NCI-H1417 treated with DMSO at 0.1 percent for 48 hours (cell line): Measurements from ENCODE around the gene CYP27C1.

Experiments used
- DNase-seq: peaks from one replicate; lab custom pipeline; 2025; lab: John Stamatoyannopoulos, UW

The CYP27C1 gene

DNA sequence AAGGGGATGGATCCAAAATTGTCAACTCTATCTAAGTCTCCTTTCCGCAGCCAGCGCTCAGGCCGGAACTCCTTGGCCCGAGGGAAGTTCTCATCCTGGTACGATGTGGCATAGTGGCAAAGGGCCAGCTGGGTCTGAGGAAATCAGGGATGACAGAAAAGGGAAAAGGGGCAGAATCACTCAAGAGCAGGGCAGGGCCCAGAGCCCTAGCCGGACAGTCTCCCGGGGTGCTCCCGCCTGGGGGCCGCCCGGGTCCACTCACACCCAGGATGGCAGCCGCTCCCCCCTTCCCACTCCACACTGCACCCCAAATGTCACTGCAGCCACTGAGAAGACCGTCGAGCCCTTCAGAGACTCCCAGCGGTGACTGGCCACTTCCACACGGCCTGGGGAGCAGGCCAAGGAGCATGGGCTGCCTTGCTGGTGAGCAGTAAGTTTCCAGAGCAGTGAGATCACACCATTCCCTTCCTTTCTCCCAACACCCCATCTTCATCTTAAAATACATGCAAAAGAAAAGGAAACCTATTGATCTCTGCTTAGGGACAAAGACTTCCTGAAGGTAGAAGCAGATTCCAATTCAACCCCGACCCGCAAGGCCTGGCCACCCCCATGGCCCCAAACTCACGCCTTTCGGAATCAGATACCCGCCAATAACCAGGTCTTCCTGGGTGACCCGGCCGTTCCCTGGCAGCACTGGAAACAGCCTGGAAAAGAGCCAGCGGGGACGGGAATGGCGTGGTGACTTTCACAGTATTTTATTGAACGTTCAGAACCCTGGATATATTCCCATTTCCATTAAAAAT lies 26.7 kb downstream of the CYP27C1 start:
- no peak for DNase-seq

DNA sequence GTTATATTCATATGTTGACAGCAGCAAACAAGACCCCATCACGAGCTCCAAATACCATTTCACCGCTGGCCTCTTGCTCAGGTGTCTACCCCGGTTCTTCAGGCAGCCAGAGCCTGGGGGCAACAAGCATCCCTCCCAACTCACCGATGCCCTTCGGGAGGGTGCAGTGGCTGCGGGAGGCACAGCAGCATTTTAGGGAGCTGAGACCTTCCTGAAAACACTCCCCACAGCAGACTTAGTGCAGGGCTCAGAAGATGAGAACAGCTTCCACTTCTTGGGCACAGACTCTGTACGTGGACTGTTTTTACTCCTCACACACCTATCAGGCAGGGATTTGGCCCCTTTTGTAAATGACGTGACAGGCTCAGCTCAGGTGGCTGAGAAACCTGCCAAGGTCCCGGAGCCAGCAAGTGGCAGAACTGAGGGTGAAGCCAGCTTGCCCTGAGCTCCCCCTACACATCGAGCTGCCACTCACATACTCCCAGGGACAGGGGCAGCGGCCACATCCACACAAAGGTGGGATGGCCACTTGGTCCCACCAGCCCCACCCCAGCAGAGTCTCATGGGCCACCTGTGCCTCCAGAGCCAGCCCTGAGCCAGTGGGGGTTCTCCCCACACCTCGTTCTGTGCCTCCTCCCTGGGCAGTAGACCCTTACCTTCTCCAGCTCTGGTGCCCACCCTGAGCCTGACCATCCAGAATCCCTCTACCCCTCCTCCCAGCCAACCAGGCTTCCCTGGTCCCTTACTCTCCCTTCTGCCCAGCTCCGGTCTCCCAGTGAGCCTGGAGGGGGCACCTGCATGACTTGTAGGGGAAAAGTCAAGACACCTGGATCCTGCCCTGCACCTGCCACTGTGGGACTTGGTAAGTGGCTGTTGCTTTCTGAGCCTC lies 28.5 kb downstream of the CYP27C1 start:
- no peak for DNase-seq

DNA sequence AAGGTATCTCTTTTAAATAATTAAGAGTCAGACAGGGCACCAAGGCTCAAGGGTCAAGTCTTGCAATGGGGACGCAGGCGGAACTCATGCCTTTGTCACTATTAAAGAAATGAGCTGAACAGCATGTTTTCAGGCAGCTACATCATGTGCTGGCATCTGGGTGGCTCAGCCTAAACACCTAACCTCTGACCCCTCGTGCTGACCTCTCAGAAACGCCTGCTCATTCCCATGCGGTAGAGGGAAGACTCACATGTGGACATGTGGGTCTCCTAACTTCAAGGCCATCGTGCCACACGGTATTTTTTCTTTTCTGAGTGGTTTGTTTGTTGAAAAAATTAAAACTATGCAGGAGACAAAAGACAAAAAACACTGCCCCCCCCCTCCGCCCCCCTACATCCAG lies 31.3 kb downstream of the CYP27C1 start:
- no peak for DNase-seq

DNA sequence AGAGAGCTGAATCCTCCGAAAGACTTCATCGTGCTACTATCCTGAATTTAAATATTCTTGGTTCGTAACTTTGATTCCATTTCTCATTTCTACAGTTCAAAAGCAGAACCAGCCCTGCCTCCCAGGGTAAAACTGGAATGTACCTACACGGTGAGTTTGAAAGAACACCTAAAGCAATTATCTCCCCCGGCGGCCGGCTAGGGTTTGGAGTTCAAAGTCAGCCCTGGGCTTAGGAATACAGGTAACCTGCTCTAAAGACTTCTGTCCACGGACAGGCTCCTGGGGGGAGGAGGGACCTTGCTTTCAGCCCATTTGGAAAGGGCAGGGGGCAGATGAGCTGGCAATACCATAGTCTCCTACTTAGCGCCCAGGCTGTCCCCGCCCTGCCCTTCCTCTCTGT lies 32.3 kb downstream of the CYP27C1 start:
- no peak for DNase-seq

DNA sequence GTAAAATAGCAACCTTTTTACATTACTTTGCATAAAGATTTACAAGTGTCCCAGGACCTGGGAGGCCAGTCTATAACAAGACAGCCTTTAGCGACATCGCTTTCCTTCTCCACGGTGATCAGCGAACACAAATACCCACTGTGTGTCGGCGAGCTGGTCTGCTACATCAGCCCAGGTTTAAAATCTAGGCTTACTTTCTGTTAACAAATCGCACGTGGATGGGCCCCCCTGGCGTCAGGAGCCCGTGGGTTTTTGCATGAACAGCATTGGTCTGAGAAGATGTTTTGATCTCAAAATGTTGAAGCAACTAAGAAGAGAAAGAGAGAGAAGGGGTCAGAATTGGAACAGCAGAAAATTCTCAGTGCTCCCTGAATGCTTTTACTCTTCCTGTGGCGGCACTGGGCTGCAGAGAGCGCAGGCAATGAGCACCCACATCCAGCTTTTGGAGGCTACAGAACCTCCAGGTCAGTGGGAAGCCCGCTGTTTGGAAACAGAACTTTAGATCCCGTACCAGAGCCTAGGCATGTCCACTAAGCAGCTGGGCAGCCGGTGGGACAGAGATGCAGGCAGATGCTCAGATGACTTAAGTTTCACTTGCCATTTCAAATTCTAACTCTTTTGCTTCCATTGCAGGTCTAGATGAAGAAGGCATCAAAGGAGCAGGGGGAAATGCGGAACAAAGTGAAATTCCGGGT lies 32.9 kb downstream of the CYP27C1 start:
- DNase-seq = no peak

DNA sequence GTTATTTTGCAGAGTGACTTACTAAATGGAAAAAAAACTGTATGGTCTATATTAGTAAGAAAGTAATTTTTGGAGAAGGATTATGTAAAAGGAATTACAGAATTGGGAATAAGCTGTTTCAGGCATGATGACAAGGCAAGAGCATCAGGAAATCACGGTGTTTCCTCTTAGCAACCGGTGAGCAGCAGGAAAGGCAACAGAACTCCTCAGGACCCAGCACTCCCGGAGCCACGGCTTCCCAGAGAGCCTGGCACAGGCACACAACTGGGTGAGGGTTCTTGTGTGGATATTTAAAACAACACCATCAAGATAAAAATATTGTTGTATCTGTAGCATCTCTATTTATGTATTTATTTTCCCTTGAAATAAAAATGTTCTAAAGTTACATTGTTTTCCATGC lies 34.4 kb downstream of the CYP27C1 start:
- no peak for DNase-seq

DNA sequence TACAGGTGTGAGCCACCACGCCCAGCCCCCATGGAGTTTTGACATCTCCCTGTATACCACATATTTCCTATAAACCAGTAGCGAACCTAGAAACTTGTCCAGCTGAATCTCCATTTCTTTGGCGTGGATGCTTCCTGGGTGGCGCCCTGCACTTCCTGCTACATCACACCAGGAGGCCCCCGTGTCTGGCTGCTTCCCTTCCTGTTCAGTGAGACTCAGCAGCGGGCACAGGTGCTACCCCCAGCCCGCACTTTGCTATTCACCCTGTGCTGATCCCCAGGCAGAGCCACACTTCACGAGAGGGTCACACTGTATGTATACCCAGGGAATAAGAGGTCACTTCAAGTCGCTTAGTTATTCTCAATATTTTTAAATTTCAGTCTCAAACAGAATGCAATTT lies 35.0 kb downstream of the CYP27C1 start:
- DNase-seq = no peak

DNA sequence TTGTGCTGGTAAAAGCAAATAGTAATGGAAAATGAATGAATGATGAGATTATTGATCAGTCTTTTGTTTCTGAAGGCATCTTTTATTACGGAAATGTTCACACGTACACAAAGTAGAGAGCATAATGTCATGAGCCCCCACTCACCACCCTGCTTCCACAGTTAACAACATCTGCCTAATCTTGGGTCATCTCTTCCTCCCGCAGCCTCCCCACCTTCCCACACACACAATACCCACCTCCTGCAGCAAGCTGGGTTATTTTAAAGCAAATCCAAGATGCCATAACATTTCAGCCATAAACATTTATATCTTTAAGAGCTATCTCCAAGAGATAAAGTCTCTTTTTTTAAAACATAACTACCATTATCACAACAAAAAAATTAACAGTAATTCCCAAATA lies 36.3 kb downstream of the CYP27C1 start:
- DNase-seq = no peak

DNA sequence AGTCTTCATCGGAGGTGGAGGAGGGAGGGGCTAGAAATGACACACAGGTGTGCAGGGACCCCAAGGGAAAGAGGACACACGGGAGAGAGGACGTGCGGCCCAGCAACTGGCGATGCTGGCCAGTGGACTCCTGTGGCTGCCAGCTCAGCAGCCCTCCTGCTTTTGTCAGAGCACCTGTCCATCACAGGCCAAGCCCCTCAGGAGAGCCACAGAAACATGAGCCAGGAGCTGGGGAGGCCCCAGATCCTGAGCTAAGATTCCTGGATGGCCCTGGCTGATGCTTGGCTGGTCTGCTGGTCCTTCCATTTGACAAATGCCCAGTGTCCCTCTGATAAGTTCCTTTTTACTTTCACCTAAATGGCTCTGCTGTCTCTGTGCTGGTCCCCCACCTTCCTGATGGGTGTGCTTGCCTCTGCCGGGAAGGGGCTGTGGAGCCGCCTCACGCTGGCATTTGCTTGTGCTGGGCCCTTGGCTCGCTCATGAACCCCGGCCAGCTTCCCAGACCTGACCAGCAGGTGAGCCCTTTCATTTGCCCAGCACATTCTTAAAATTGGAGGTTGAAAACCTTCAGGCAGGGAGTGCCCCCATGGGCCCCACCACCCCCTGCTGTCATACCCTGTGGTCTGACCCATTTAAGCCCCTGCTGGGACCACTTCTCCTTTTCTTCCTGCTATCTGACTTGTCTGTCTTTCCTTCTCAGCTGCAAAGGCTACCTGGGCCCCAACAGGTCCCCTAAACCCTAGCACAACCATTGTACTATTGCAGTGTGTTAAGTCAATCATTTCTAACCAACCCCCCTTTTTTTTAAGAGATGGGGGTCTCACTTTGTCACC lies 37.3 kb downstream of the CYP27C1 start:
- no peak for DNase-seq

DNA sequence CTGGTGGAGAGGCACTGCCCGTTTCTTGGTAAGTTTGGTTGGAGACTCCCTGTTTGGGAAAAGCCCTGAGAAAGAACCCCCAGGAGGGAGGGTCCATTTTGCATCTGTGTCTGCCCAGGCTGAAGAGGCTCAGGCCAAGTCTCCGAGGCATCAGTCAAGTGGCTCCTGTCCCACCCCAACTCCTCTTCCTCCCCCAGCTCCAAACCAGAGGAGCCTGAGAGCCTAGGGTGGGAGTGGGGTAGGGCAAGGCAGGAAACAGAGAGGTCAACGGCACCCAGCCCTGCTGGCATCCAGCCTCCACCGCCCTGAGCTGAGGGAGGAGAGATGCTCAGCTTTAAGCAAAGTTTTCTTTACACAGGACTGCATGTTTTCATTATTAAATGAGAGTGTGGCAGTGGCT lies 38.2 kb downstream of the CYP27C1 start:
- DNase-seq = no peak

DNA sequence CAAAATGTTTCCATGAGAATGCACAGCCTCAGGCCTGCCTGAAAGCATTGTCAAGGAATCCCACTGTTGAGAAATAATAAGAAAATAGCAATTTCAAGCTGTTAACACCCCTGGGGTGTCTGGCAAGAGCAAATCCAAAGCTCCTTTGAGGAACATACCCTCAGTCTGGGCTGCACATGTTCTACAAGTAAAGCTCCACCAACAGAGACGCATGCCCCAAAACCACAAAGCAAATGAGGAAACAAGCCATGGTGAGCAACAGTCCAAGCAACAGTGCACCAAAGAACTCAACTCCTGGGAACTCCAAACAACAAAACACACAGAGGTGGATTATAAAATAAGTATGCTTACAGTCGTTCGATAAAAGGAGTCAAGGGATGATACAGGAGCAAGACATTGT lies 40.3 kb downstream of the CYP27C1 start:
- no peak for DNase-seq

DNA sequence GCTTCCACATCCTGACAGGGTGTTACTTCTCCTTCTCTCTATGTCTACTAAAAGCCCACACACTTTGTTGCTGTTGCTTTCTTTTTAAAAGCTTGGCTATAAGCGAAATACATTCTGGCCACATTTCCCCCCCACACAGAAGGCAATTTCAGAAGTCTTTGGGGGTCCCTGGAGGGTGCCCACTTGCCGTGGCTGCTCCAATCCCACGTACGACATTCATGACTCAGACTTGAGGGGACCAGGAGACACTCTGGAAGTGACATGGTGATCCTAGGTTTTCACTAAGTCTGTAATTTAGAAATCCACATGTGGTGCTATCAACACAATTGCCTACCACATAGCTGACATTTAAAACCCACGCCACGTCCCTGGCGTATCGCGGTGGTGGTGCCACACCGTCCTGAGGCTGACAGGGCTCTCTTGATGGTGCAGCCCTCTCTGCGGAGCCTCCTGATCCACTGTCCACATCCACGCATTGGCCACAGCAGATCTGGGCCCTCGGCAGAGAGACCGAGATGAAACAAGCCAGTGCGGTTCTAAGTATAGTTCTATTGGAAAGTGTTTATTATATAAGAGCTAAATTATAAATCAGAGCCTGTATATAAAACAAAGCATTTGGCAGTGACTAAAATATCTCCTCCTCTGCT lies 42.4 kb downstream of the CYP27C1 start:
- no peak for DNase-seq

DNA sequence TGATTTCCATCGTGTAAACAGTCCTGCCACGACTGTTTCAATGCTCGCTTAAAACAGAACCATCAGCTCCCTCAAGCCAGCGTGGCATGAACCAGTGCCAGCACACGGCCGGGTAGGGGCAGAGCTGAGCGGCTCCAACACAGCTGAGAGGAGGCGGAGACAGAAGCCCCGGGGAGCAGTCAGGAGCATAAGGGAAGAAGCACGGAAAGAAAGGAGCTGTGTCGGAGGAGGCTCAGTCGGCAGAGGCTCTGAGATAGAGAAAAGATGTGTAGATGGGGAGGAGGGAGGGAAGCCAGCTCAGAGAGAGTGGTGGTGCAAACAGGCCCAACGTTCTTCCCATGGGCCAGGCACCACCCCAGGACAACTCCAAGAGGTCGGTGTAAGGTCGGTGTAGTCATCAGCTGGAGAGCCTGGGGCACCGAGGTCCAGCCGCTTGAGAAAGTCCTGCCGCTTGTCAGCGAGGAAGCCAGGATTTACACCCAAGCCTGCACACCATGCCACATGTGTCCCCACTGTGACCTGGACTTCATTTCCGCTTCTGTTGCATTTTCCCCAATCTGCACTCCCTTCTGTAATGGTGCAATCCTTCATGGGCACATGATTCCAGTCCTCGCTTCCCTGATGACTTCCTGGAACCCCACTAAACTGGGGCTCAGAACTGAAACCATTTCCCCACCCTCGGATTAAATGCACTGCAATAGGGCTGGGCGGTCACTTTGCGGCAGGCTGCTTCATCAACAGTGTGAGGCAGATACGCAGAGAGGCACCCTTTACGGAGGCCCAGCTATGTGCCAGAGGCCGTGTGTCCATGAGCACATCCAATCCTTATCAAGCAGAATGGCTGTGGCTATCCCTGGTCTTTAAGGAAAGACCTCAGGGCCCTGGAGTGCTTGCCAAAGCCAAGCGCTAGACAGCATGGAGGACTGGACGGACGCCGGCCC lies 43.5 kb downstream of the CYP27C1 start:
- DNase-seq = no peak

DNA sequence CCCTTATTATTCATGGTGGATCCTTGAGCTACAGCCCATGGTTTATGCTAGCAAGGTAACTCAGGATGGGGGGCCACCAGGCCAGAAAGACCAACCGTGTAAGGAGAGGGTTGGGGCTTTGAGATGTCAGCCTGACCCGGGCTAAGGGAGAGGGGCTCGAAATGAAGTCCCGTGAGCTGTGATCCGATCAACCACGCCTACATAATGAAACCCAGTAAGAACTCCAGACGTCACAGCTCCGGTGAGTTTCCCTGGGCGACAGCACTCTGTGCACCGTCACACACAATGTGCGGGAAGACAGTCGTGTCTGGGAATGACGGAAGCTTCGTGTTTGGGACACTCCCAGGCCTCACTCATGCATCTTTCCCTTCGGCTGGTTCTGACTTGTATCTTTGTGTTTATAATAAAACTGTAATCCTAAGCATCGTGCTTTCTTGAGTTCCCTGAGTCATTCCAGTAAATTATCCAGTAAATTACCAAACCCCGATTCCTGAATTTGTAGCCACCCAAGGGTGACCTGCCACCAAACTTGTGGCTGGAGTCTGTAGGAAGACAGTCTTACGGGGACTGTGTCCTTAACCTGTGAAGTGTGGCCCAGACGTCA lies 44.2 kb downstream of the CYP27C1 start:
- no peak for DNase-seq

DNA sequence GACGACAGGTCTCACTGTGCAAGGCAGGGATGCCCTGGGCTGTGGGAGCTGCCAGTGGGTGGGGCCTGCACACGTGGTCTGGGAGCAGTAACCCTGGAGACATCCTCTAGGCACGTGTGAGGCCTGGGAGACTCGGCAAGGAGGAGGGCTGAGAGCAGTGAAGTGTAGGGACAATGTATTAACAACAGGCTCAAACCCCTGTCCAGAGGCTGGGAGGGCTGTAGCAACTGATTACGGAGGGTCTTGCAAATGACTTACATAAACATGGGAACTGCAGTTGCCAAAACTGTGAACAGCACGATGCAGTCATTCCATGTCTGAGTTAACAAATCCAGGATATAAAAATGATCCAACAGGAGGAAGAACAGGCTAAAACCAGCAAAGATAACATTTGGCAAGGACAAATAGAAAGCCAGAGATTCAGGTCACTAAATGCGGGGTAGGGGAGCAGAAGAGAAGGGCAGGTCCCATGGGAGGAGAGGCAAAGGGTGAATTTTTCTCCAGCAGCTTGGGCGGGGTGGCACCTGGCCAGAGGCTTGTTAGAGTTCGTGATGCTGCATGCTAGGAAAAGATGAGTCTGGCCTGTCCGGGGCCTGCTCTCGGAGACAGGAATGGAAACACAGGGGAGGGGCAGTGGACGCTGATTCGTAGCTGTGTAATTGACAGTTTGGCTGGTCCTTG lies 44.9 kb downstream of the CYP27C1 start:
- no peak for DNase-seq

DNA sequence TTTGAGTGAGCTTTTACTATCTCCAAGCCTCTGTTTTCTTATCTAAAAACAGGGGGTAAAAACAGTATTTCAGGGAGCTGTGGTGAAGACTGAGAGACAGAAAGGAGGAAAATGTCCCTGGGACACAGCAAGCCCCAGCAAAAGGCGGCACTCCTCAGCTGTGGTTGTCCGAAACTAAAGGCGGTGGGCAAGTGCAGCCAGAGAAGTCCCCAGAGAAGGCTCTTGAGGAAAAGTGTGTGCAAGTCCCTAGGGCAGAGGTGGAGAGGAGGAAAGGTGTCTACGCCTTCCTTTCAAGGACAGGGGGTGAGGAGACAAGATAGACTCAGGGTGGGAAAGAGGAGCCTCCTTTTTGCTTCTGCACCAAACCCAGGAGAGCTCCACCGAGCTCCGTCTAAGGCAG lies 45.5 kb downstream of the CYP27C1 start:
- no peak for DNase-seq

DNA sequence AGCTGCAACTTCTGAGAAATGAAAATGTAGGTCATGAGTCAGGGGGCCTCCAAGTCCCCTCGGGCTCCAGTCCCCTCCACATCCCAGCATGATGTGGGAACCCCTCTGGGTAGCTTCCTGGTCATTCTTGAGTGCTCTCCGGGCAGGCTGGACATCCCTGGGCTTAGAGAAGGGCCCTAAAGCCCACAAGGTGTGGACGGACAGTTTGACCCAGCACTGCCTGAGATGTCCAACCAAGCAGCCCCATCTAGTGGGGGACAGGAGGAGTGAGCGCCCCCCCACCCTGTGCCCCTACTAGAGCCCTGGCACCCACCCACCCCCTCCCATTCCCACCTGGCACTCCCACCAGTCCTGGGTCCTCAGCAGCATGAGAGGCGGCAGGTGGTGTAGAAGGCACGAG lies 46.0 kb downstream of the CYP27C1 start:
- no peak for DNase-seq

DNA sequence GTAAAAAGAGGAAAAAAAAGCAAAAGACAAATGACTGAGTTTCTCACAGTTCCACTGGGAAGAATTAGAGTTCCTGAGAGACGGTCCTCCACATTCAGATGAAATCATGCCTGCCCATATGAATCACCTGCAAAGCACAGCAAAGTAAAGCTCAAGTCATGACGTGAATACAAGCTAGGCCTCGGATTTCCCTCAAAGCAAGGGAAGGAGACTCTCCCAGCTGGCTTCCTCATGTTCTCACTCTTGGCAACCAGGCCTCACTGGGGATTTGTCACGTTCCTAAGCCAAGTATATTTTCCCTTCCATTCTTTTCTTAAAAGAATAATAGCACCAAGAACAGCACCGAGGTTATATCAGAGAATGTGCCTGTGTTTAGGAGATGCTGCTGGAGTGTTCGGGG lies 47.0 kb downstream of the CYP27C1 start:
- DNase-seq = no peak

DNA sequence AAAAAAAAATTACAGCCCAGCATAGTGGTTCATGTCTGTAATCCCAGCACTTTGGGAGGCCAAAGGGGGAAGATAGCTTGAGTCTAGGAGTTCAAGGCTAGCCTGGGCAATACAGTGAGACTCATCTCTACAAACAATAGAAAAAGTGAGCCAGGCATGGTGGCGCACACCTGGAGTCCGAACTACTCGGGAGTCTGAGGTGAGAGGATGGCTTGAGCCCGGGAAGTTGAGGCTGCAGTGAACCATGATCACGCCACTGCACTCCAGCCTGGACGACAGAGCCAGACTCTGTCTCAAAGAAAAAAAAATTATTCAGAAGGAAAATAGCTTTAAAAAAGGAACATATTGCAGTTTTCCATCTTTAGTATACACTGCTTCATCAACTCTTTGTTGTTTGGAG lies 47.8 kb downstream of the CYP27C1 start:
- DNase-seq = no peak
